ENCODE results near the gene KLC3. TPM values are rescaled to one million over a fixed set of nuclear protein-coding genes. Genes with fewer than 3 reads are reported as not detected.

The KLC3 gene
- total RNA-seq, 1 experiment from 2014 or later, result 0.49 TPM

- in situ Hi-C loops (cut with HindIII; ENCODE audit: low pct_unique_long_range_greater_than_20kb, low sequenced_read_pairs) (no loop called here), intact Hi-C loops (cut with micrococcal nuclease; ENCODE audit: unreplicated experiment) (no loop called here)
- TF ChIP-seq TCF7L2 (IDR thresholded peaks at IDR 0.05; ENCODE audit: low read depth, low read length) (no peak), POLR2AphosphoS5 (IDR thresholded peaks at IDR 0.05; ENCODE audit: low read depth, low read length) (no peak), CTCF (IDR thresholded peaks at IDR 0.05) (no peak), SIN3A (IDR thresholded peaks at IDR 0.05; ENCODE audit: borderline replicate concordance, insufficient read depth, low read depth, low read length) (no peak)
- TF ChIP-seq, protein P1, sequence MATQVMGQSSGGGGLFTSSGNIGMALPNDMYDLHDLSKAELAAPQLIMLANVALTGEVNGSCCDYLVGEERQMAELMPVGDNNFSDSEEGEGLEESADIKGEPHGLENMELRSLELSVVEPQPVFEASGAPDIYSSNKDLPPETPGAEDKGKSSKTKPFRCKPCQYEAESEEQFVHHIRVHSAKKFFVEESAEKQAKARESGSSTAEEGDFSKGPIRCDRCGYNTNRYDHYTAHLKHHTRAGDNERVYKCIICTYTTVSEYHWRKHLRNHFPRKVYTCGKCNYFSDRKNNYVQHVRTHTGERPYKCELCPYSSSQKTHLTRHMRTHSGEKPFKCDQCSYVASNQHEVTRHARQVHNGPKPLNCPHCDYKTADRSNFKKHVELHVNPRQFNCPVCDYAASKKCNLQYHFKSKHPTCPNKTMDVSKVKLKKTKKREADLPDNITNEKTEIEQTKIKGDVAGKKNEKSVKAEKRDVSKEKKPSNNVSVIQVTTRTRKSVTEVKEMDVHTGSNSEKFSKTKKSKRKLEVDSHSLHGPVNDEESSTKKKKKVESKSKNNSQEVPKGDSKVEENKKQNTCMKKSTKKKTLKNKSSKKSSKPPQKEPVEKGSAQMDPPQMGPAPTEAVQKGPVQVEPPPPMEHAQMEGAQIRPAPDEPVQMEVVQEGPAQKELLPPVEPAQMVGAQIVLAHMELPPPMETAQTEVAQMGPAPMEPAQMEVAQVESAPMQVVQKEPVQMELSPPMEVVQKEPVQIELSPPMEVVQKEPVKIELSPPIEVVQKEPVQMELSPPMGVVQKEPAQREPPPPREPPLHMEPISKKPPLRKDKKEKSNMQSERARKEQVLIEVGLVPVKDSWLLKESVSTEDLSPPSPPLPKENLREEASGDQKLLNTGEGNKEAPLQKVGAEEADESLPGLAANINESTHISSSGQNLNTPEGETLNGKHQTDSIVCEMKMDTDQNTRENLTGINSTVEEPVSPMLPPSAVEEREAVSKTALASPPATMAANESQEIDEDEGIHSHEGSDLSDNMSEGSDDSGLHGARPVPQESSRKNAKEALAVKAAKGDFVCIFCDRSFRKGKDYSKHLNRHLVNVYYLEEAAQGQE (IDR thresholded peaks at IDR 0.05; ENCODE audit: insufficient read depth in 1 of 2, low read depth in 2 of 2, low read length in 1 of 2), result no peak
- H3K27ac ChIP-seq (ENCODE audit: low read length), result no peak overlapping the region
- ATAC-seq (no peak), DNase-seq (ENCODE audit: low read depth, low spot score) (no peak)
- POLR2A ChIA-PET, result interaction anchor here (0.6 kb wide), 1 partner anchor 16 kb away, joined by 5 read pairs; no protein-coding TSS in a partner anchor
- no peak overlapping the region for H3K4me3 ChIP-seq (ENCODE audit: low read depth in 2 of 2, low read length in 2 of 2)
- H3K27me3 ChIP-seq (ENCODE audit: control insufficient read depth, insufficient read depth, low read length), result no peaks in the 10 kb centered on the region
- no peaks in the 10 kb centered on the region; the same call in 1 of the 2 replicates for H3K36me3 ChIP-seq (ENCODE audit: control insufficient read depth, insufficient read depth, low read length)
- H3K9me3 ChIP-seq (ENCODE audit: control insufficient read depth, insufficient read depth, low read depth, low read length), result no peaks in the 10 kb centered on the region
- CTCF ChIA-PET, result no interaction called here
- BruUV-seq (replicated peaks), result no TSS peak
- H3K4me1 ChIP-seq (ENCODE audit: control insufficient read depth, insufficient read depth, low read length), result no peaks in the 10 kb centered on the region
Observed at GRCh38 chr19:45357445-45357783, 16.9 kb downstream of the KLC3 start.

- Histone ChIP-seq H3K36me3 (ENCODE audit: control insufficient read depth, insufficient read depth, low read length) (no peaks in the 10 kb centered on the region; the same call in 1 of the 2 replicates), H3K4me1 (ENCODE audit: control insufficient read depth, insufficient read depth, low read length) (no peaks in the 10 kb centered on the region), H3K9me3 (ENCODE audit: control insufficient read depth, insufficient read depth, low read depth, low read length) (no peaks in the 10 kb centered on the region), H3K27me3 (ENCODE audit: control insufficient read depth, insufficient read depth, low read length) (no peaks in the 10 kb centered on the region), H3K27ac (ENCODE audit: low read length) (no peak overlapping the region), H3K4me3 (ENCODE audit: low read depth in 2 of 2, low read length in 2 of 2) (no peak overlapping the region)
- in situ Hi-C loops (cut with HindIII; ENCODE audit: low pct_unique_long_range_greater_than_20kb, low sequenced_read_pairs), result no loop called here
- ChIA-PET CTCF (no interaction called here), POLR2A (no interaction called here)
- ATAC-seq (no peak), DNase-seq (ENCODE audit: low read depth, low spot score) (no peak)
- BruUV-seq (replicated peaks), result no TSS peak
- no peak for TF ChIP-seq TCF7L2 (IDR thresholded peaks at IDR 0.05; ENCODE audit: low read depth, low read length)
- TF ChIP-seq CTCF (IDR thresholded peaks at IDR 0.05), result no peak
- TF ChIP-seq, protein P1 (IDR thresholded peaks at IDR 0.05; ENCODE audit: insufficient read depth in 1 of 2, low read depth in 2 of 2, low read length in 1 of 2), result no peak
- no peak for TF ChIP-seq POLR2AphosphoS5 (IDR thresholded peaks at IDR 0.05; ENCODE audit: low read depth, low read length)
- TF ChIP-seq SIN3A (IDR thresholded peaks at IDR 0.05; ENCODE audit: borderline replicate concordance, insufficient read depth, low read depth, low read length), result no peak
- intact Hi-C loops (cut with micrococcal nuclease; ENCODE audit: unreplicated experiment), result no loop called here
Observed at GRCh38 chr19:45358213-45358792, 17.8 kb downstream of the KLC3 start.

Data from Panc1 (cell line).